K562 (cell line): ENCODE data around the gene TOM1L2. TPM values are rescaled to one million over a fixed set of nuclear protein-coding genes. Genes with fewer than 3 reads are reported as not detected.

Experiments used
- ATAC-seq: fragments of 200-7000 bp; cut with Tn5 transposase; 3 replicates; pipeline ENCODE4 v1.9.1; 2020; ENCODE audit warnings: moderate library complexity
- BruUV-seq: library from RNA; stranded (reverse); fragments of 400-500 nt; replicated peaks from 2 replicates; lab custom pipeline; 2021; lab: Mats Ljungman, UMichigan
- CTCF ChIA-PET: fragments of 300-600 bp; formaldehyde crosslinking; extraction: SDS; loops from one replicate; lab custom pipeline; 2021; ENCODE audit warnings: low intra/inter-chr PET ratio; lab: Yijun Ruan, JAX
- POLR2A ChIA-PET: fragments of 300-600, 350-650 bp; sonication (Branson Sonifier 250); formaldehyde crosslinking; extraction: SDS; loops from one replicate; lab custom pipeline; 2021; ENCODE audit warnings: antibody characterized with exemption, inconsistent platforms; lab: Yijun Ruan, JAX
- DNase-seq, 4 experiments: peaks; one replicate each; pipeline versions ENCODE4 v3.0.0 to v3.0.0-alpha.2; 2011 to 2018; ENCODE audit warnings: low spot score in 3 of 4, mixed read lengths in 3 of 4; ENCODE audit errors: extremely low read depth in 1 of 4
- FAIRE-seq: peaks from 2 replicates; lab custom pipeline; 2011; peaks lifted over from hg19 to GRCh38; lab: Jason Lieb, UNC
- H2AFZ ChIP-seq: 2 replicates; pipeline ENCODE4 v1.6.0; 2011; ENCODE audit warnings: low read depth, low read length, control low read depth, inconsistent platforms
- H3K27ac ChIP-seq: fragments of 200-600 bp; 3 replicates; pipeline ENCODE4 v1.8.0; 2011; ENCODE audit warnings: low read depth, mild to moderate bottlenecking, control low read depth, inconsistent platforms, low read length, moderate library complexity, mixed read lengths; ENCODE audit errors: extremely low read depth
- H3K27me3 ChIP-seq, 2 experiments: fragments of 300-600 bp in 1 of 2; 2 replicates in 1 of 2; 3 replicates in 1 of 2; pipeline versions ENCODE4 v1.6.0 to v1.8.0; 2011; ENCODE audit warnings: inconsistent platforms in 2 of 2, low read length in 2 of 2, mild to moderate bottlenecking in 1 of 2, mixed read lengths in 1 of 2, moderate library complexity in 1 of 2; ENCODE audit not compliant: control insufficient read depth in 2 of 2, insufficient read depth in 2 of 2
- H3K36me3 ChIP-seq: fragments of 300-600 bp; 3 replicates; pipeline ENCODE4 v1.8.0; 2011; ENCODE audit warnings: mild to moderate bottlenecking, low read length, inconsistent platforms; ENCODE audit not compliant: control insufficient read depth, insufficient read depth
- H3K4me1 ChIP-seq, 2 experiments: fragments of 200-600 bp in 1 of 2; replicated peaks in 1 of 2; 2 replicates in 1 of 2; 3 replicates in 1 of 2; pipeline versions ENCODE4 v1.5.1 to v1.8.0; 2011; ENCODE audit warnings: inconsistent platforms in 2 of 2, low read length in 2 of 2, mild to moderate bottlenecking in 1 of 2, mixed read lengths in 1 of 2, moderate library complexity in 1 of 2; ENCODE audit not compliant: control insufficient read depth in 2 of 2, insufficient read depth in 2 of 2
- H3K4me2 ChIP-seq: 2 replicates; pipeline ENCODE4 v1.6.1; 2011; ENCODE audit warnings: low read length, control low read depth, inconsistent platforms, mixed read lengths; ENCODE audit not compliant: insufficient read depth
- H3K4me3 ChIP-seq: fragments of 200-600 bp; sonication (generic), shearing (Covaris generic); 2 replicates; pipeline ENCODE4 v1.5.1; 2016; ENCODE audit warnings: control low read depth, inconsistent platforms
- H3K79me2 ChIP-seq: fragments of 200-600 bp; 3 replicates; pipeline ENCODE4 v1.8.0; 2011; ENCODE audit warnings: low read length, inconsistent platforms; ENCODE audit not compliant: control insufficient read depth, insufficient read depth
- H3K9ac ChIP-seq, 2 experiments: 2 replicates each; pipeline versions ENCODE4 v1.6.0 to v1.6.1; 2011; ENCODE audit warnings: low read depth in 2 of 2, low read length in 2 of 2, control low read depth in 1 of 2, inconsistent platforms in 1 of 2, mild to moderate bottlenecking in 1 of 2, mixed read lengths in 1 of 2; ENCODE audit not compliant: insufficient read depth in 1 of 2
- H3K9me1 ChIP-seq: one replicate; pipeline ENCODE4 v1.6.0; 2011; ENCODE audit warnings: inconsistent platforms, mild to moderate bottlenecking, low read length, moderate library complexity; ENCODE audit not compliant: control insufficient read depth, insufficient read depth
- H3K9me3 ChIP-seq: replicated peaks from 2 replicates; pipeline ENCODE4 v1.5.1; 2011; ENCODE audit warnings: low read depth, low read length, inconsistent platforms; ENCODE audit not compliant: control insufficient read depth, insufficient read depth
- H4K20me1 ChIP-seq: replicated peaks from 2 replicates; pipeline ENCODE4 v1.6.1; 2011; ENCODE audit warnings: low read length, inconsistent platforms, mixed read lengths; ENCODE audit not compliant: control insufficient read depth, insufficient read depth
- ATF1 ChIP-seq, 2 experiments: fragments of 450-650 bp in 1 of 2; IDR thresholded peaks; 2 replicates each; pipeline ENCODE4 v1.6.1; 2016; ENCODE audit warnings: missing compliant biosample characterization in 1 of 2, missing genetic modification characterization in 1 of 2
- BRF1 ChIP-seq: IDR thresholded peaks from 3 replicates; pipeline ENCODE4 v1.6.1; 2011; ENCODE audit warnings: borderline replicate concordance, mild to moderate bottlenecking; ENCODE audit not compliant: insufficient read length; ENCODE audit errors: extremely low read depth
- WGBS: fragments of 100-300 bp; shearing (Covaris generic); methylation state at CpG from one replicate; pipeline ENCODE4 v1.1.6; 2016; ENCODE audit warnings: low coverage, mixed read lengths; ENCODE audit not compliant: insufficient coverage; ENCODE audit errors: missing lambda C conversion rate; 5-methylcytosine and 5-hydroxymethylcytosine counted together
- in situ Hi-C: fragments of 300-500 bp; cut with MboI; formaldehyde crosslinking; loops from 4 replicates; pipeline ENCODE4 v1.15.0; 2018; ENCODE audit warnings: inconsistent platforms, mixed read lengths
- intact Hi-C: fragments of 100-400 bp; cut with micrococcal nuclease; formaldehyde crosslinking; loops from 2 replicates; pipeline ENCODE4 v1.14.2; 2022
- polyA plus RNA-seq, 8 experiments: library from polyadenylated mRNA; depleted of rRNA in 4 of 8; stranded (reverse) in 5 of 8; unstranded in 3 of 8; fragments of >200 nt; fragmentation: Nextera tagmentation in 2 of 8; fragmentation: Illumina TruSeq in 1 of 8; extraction: Ambion mirVana in 2 of 8; extraction: Trizol in 1 of 8; gene quantifications; 2 replicates each; pipeline versions ENCODE4 v1.2.1 to v1.2.3, GENCODE V29; 2011 to 2014; ENCODE audit warnings: inconsistent platforms in 1 of 8, missing spikeins in 1 of 8
- total RNA-seq, 7 experiments: library from RNA; depleted of rRNA in 6 of 7; stranded (reverse); fragments of >200 nt in 6 of 7; fragmentation: Illumina TruSeq in 2 of 7; extraction: Trizol in 2 of 7; gene quantifications; 2 replicates each; pipeline versions ENCODE4 v1.2.1 to v1.2.3, GENCODE V29; 2011 to 2021; ENCODE audit warnings: low replicate concordance in 1 of 7
- TF ChIP-seq, protein P1 (sequence below): fragments of 450-650 bp; formaldehyde crosslinking; IDR thresholded peaks from 2 replicates; pipeline ENCODE4 v1.4.0; 2022; ENCODE audit warnings: missing genetic modification characterization

The TOM1L2 gene
- total and polyA plus RNA-seq, 9 of the 15 experiments (the other 6 are each of a cell fraction or from before 2014, with no cell fraction given), result 0.07 to 6.0 (median 2.5) TPM

DNA sequence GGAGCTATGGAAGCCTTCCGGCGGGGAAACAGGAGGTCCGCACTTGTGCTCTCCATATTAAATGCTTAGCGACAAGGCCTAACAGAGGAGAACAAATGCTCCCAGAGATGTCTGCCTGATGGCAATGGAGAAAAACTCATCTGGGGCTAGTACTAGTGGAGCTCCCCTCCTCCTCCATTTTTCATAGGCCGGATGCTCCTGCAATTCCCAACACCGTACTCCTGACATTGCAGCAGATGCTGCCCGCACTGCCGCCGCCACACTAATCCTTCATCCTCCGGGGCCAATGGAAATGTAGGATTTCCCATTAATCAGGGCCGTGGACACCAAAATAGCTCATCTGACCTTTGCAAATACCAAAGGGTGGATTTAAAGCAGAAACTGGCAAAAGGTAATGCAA lies 27.5 kb downstream of the TOM1L2 start:
- H3K9ac ChIP-seq, result no peak overlapping the region
- CTCF ChIA-PET, result no interaction called here
- in situ Hi-C loops (no loop called here), intact Hi-C loops (no loop called here)
- no peak overlapping the region for H3K27ac ChIP-seq
- no TSS peak for BruUV-seq
- no peak for FAIRE-seq
- no peaks in the 10 kb centered on the region for H3K9me3 ChIP-seq
- no peaks in the 10 kb centered on the region for H3K36me3 ChIP-seq
- no peaks in the 10 kb centered on the region; the same call in 1 of the 2 replicates for H4K20me1 ChIP-seq
- no peaks in the 10 kb centered on the region for H3K27me3 ChIP-seq
- H3K4me1 ChIP-seq, result peaks cover 10 to 13% of the 10 kb centered on the region in 2 experiments; a peak in 4 of 5 replicates
- no peak for DNase-seq
- no peak for TF ChIP-seq BRF1
- H3K4me2 ChIP-seq, result no peak overlapping the region
- ATAC-seq, result no peak
- H3K9me1 ChIP-seq, result no peaks in the 10 kb centered on the region
- no peak overlapping the region for H2AFZ ChIP-seq
- 73% methylated on average over 11 of the region's 11 CpGs for WGBS
- H3K79me2 ChIP-seq, result no peaks in the 10 kb centered on the region
- H3K4me3 ChIP-seq, result no peak overlapping the region
- POLR2A ChIA-PET, result interaction anchor here (1.3 to 3.3 kb wide), 3 partner anchors 13 to 23 kb away, joined by 3 to 10 read pairs (median 7); no protein-coding TSS in a partner anchor

DNA sequence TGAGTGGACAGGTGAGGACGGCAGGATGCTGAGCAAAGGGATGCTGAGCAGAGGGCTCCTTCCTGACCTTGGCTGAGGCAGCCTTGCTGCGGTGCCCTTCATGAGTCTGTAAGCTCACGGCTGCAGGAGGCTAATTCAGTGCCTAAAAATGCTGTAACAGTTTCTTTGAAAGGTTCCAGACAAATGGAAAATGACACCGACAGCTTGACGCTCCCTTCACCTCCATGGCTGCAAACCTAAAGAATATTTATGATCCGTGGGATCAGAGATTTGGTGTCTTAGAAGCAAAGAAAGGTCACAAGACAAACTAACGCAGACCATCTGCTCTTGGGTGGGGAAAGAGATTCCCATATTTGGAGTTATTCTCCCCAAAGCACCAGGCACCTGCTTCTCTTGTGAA lies 28.0 kb downstream of the TOM1L2 start:
- intact Hi-C loops, result no loop called here
- Histone ChIP-seq H3K27ac (no peak overlapping the region), H3K9me1 (no peaks in the 10 kb centered on the region), H3K9ac (0 out of 4 replicates have a peak overlapping the region, but pooled peaks of 1 of the 2 experiments have one; percentile 31), H3K9me3 (no peaks in the 10 kb centered on the region), H3K4me1 (peaks cover 10 to 13% of the 10 kb centered on the region in 2 experiments; a peak in 4 of 5 replicates), H3K79me2 (no peaks in the 10 kb centered on the region), H3K27me3 (no peaks in the 10 kb centered on the region), H4K20me1 (no peaks in the 10 kb centered on the region; the same call in 1 of the 2 replicates), H3K4me3 (no peak overlapping the region), H3K36me3 (no peaks in the 10 kb centered on the region), H3K4me2 (no peak overlapping the region), H2AFZ (no peak overlapping the region)
- in situ Hi-C loops, result no loop called here
- TF ChIP-seq, protein P1, sequence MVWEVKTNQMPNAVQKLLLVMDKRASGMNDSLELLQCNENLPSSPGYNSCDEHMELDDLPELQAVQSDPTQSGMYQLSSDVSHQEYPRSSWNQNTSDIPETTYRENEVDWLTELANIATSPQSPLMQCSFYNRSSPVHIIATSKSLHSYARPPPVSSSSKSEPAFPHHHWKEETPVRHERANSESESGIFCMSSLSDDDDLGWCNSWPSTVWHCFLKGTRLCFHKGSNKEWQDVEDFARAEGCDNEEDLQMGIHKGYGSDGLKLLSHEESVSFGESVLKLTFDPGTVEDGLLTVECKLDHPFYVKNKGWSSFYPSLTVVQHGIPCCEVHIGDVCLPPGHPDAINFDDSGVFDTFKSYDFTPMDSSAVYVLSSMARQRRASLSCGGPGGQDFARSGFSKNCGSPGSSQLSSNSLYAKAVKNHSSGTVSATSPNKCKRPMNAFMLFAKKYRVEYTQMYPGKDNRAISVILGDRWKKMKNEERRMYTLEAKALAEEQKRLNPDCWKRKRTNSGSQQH, result no peak
- TF ChIP-seq ATF1 (CRISPR knock-in tag; IDR thresholded peaks at IDR 0.05) (no peak), ATF1 (tag; IDR thresholded peaks at IDR 0.05) (no peak)
- no TSS peak for BruUV-seq
- FAIRE-seq (no peak), DNase-seq (no peak), ATAC-seq (no peak)
- WGBS, result 49% methylated on average over 6 of the region's 7 CpGs
- POLR2A ChIA-PET, result interaction anchor here (1.7 to 3.3 kb wide), 2 partner anchors 12 to 23 kb away, joined by 7 to 10 read pairs; no protein-coding TSS in a partner anchor
- CTCF ChIA-PET, result no interaction called here
